PC-9 (cell line): ENCODE data around the gene CDH1. TPM values are rescaled to one million over a fixed set of nuclear protein-coding genes. Genes with fewer than 3 reads are reported as not detected.
A peak's percentile ranks its signal among the peaks of the same experiment; 100 is the strongest.

ENCODE experiments used
- BruUV-seq: library from RNA; stranded (reverse); fragments of 400-500 nt; replicated peaks from 2 replicates; lab custom pipeline; 2021; lab: Mats Ljungman, UMichigan
- CTCF ChIA-PET: fragments of 300-600 bp; sonication (Branson Sonifier 250); formaldehyde crosslinking; loops from one replicate; lab custom pipeline; 2022; ENCODE audit warnings: antibody characterized with exemption; lab: Charles Lee
- POLR2A ChIA-PET: fragments of 300-600 bp; sonication (Branson Sonifier 250); formaldehyde crosslinking; loops from one replicate; lab custom pipeline; 2022; ENCODE audit warnings: antibody characterized with exemption; ENCODE audit not compliant: unreplicated experiment; lab: Charles Lee
- DNase-seq, 2 experiments: peaks; one replicate each; pipeline versions ENCODE4 v3.0.0 to v3.0.0-alpha.2; 2015 to 2022; ENCODE audit warnings: mixed read lengths in 1 of 2
- H2AFZ ChIP-seq: fragments of 200-600 bp; sonication (generic); 2 replicates; pipeline ENCODE4 v1.8.1; 2017; ENCODE audit warnings: antibody characterized with exemption
- H3F3A ChIP-seq: fragments of 200-600 bp; sonication (generic); 2 replicates; pipeline ENCODE4 v1.8.1; 2017; ENCODE audit warnings: antibody characterized with exemption, mild to moderate bottlenecking, low read depth; ENCODE audit not compliant: insufficient read depth
- H3K27ac ChIP-seq: fragments of 200-600 bp; sonication (generic); 2 replicates; pipeline ENCODE4 v1.6.1; 2016; ENCODE audit warnings: mixed run types
- H3K27me3 ChIP-seq: fragments of 200-600 bp; sonication (generic); 2 replicates; pipeline ENCODE4 v1.6.1; 2016; ENCODE audit warnings: low read depth, mixed run types; ENCODE audit not compliant: insufficient read depth
- H3K36me3 ChIP-seq: fragments of 200-600 bp; sonication (generic); 2 replicates; pipeline ENCODE4 v1.6.1; 2016; ENCODE audit warnings: low read depth, mixed run types
- H3K4me1 ChIP-seq: fragments of 200-600 bp; sonication (generic); replicated peaks from 2 replicates; pipeline ENCODE4 v1.6.1; 2016; ENCODE audit warnings: mixed run types; ENCODE audit not compliant: insufficient read depth
- H3K4me2 ChIP-seq: fragments of 200-600 bp; sonication (generic); 2 replicates; pipeline ENCODE4 v1.6.1; 2017; ENCODE audit warnings: mixed run types
- H3K4me3 ChIP-seq: fragments of 200-600 bp; sonication (generic); 2 replicates; pipeline ENCODE4 v1.6.1; 2016; ENCODE audit warnings: mixed run types
- H3K79me2 ChIP-seq: fragments of 200-600 bp; sonication (generic); 2 replicates; pipeline ENCODE4 v1.6.1; 2017; ENCODE audit warnings: low read depth, mixed run types
- H3K9me2 ChIP-seq: fragments of 200-600 bp; sonication (generic); 2 replicates; pipeline ENCODE4 v1.8.1; 2017; ENCODE audit warnings: mild to moderate bottlenecking; ENCODE audit not compliant: insufficient read depth
- H3K9me3 ChIP-seq: fragments of 200-600 bp; sonication (generic); 2 replicates; pipeline ENCODE4 v1.8.1; 2016; ENCODE audit warnings: low read depth; ENCODE audit not compliant: insufficient read depth
- H4K20me1 ChIP-seq: fragments of 200-600 bp; sonication (generic); 2 replicates; pipeline ENCODE4 v1.8.1; 2017; ENCODE audit not compliant: insufficient read depth
- EZH2 ChIP-seq: fragments of 200-600 bp; sonication (generic); IDR thresholded peaks from 2 replicates; pipeline ENCODE4 v1.8.0; 2017; ENCODE audit warnings: antibody characterized with exemption, low read depth
- intact Hi-C: fragments of 100-400 bp; cut with micrococcal nuclease; formaldehyde crosslinking; loops from one replicate; pipeline ENCODE4 v1.10.0; 2022; ENCODE audit not compliant: unreplicated experiment
- total RNA-seq: library from RNA; stranded (reverse); gene quantifications from 2 replicates; pipeline ENCODE4 v1.2.3, GENCODE V29; 2021
- TF ChIP-seq, protein P1 (sequence below): fragments of 200-600 bp; sonication (generic); conservative IDR thresholded peaks from 2 replicates; pipeline ENCODE4 v1.6.1; 2017; ENCODE audit warnings: mixed run types, antibody characterized with exemption, mild to moderate bottlenecking, moderate library complexity

Gene CDH1
- total RNA-seq, 1 experiment from 2014 or later: 120 TPM

DNA sequence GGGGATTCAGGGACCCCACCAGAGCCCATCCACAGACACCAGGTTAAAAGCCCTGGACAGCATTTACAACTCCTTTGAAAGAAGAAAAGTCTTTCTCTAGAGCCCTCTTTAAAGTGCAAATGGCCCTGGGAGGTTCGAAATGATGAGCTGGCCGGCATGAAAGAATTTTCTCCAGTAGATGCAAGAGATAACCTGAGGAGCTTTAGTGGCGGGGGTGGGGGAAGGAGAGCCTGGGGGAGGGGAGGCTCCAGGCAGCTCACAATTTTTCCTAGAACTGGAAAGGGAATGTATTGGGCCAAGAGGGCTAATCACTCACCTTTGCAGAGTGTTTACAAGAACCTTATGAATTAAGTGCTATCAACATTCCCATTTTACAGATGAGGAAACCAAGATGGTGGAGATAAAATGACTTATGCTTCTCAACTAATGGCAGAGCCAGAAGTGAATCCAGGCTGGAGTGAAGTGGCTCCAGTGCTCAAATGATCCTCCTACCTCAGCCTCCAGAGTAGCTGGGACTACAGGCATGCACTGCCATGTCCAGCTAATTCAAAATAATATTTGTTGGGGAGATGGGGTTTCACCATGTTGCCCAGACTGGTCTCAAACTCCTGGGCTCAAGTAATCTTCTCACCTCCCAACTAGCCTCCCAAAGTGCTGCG lies 4.2 kb upstream of the CDH1 start:
- Histone ChIP-seq H3K9me3 (no peaks in the 10 kb centered on the region), H3K27me3 (no peaks in the 10 kb centered on the region), H3K79me2 (peaks cover 6% of the 10 kb centered on the region), H3K27ac (peak overlapping the region; percentile 67), H3F3A (peaks cover 32% of the 10 kb centered on the region), H4K20me1 (no peaks in the 10 kb centered on the region), H3K4me2 (peak overlapping the region; percentile 57), H3K9me2 (no peaks in the 10 kb centered on the region), H2AFZ (no peak overlapping the region), H3K4me1 (peaks cover 22% of the 10 kb centered on the region), H3K4me3 (peak overlapping the region; percentile 22; the same call in 1 of the 2 replicates), H3K36me3 (no peaks in the 10 kb centered on the region)
- ChIA-PET CTCF (interaction anchor here (0.5 to 0.6 kb wide), 2 partner anchors 198 to 340 kb away, joined by 3 to 4 read pairs; no protein-coding TSS in a partner anchor), POLR2A (interaction anchor here (0.6 kb wide), 1 partner anchor 117 kb away, joined by 4 read pairs; no protein-coding TSS in a partner anchor)
- BruUV-seq: no TSS peak
- no peak for TF ChIP-seq EZH2
- TF ChIP-seq, protein P1, sequence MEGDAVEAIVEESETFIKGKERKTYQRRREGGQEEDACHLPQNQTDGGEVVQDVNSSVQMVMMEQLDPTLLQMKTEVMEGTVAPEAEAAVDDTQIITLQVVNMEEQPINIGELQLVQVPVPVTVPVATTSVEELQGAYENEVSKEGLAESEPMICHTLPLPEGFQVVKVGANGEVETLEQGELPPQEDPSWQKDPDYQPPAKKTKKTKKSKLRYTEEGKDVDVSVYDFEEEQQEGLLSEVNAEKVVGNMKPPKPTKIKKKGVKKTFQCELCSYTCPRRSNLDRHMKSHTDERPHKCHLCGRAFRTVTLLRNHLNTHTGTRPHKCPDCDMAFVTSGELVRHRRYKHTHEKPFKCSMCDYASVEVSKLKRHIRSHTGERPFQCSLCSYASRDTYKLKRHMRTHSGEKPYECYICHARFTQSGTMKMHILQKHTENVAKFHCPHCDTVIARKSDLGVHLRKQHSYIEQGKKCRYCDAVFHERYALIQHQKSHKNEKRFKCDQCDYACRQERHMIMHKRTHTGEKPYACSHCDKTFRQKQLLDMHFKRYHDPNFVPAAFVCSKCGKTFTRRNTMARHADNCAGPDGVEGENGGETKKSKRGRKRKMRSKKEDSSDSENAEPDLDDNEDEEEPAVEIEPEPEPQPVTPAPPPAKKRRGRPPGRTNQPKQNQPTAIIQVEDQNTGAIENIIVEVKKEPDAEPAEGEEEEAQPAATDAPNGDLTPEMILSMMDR: no peak
- no peak for DNase-seq
- intact Hi-C loops: loop anchor here (1.0 to 2.0 kb wide), 2 partner anchors 24 to 25 kb away; no protein-coding TSS in a partner anchor

DNA sequence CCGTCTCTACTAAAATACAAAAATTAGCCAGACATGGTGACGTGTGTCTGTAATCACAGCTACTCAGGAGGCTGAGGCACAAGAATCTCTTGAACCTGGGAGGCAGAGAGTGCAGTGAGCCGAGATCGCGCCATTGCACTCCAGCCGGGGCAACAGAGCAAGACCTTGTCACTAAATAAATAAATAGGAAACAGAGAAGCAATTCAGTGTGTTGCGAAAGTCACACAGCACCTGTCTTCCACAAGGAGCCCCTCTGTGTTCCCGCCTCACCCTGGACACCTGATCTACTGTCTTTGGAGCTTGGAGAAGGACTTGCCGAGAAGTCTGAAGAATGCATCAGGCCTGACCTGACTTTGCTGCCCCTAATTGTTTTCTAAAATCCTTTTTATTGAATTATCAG lies 3.5 kb upstream of the CDH1 start:
- Histone ChIP-seq H3K4me2 (no peak overlapping the region), H3K4me1 (peaks cover 22% of the 10 kb centered on the region), H3F3A (peaks cover 29% of the 10 kb centered on the region), H3K27me3 (no peaks in the 10 kb centered on the region), H3K4me3 (no peak overlapping the region), H3K36me3 (no peaks in the 10 kb centered on the region), H2AFZ (no peak overlapping the region), H3K9me3 (no peaks in the 10 kb centered on the region), H4K20me1 (no peaks in the 10 kb centered on the region), H3K9me2 (no peaks in the 10 kb centered on the region), H3K27ac (0 out of 2 replicates have a peak overlapping the region, but pooled peaks have one; percentile 67), H3K79me2 (peaks cover 13% of the 10 kb centered on the region)
- TF ChIP-seq, protein P1: no peak
- no peak for TF ChIP-seq EZH2
- POLR2A ChIA-PET: no interaction called here
- CTCF ChIA-PET: interaction anchor here (0.6 kb wide), 1 partner anchor 197 kb away, joined by 3 read pairs; no protein-coding TSS in a partner anchor
- no peak for DNase-seq
- BruUV-seq: no TSS peak
- intact Hi-C loops: loop anchor here (2.0 kb wide), 1 partner anchor 23 kb away; no protein-coding TSS in a partner anchor

DNA sequence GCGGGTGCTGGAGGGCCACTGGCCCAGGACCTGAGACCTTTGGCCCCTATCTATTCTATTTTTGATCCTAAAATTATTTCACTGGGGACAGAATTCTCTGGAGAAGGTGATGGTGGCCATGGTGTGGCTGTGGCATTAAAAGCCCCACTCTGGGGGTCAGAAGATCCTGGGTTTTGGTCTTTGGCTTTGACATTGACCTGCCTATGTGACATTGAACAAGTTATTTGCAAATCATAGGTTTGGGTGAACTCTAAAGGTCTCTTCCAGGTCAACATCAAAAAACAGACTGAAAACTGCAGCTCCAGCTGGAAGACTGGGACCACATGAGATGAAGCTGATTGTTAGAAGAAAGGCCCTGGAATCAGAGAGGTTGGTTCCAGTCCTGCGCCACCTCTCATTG lies 2.3 kb upstream of the CDH1 start:
- Histone ChIP-seq H2AFZ (no peak overlapping the region), H4K20me1 (no peaks in the 10 kb centered on the region), H3K27ac (no peak overlapping the region), H3K79me2 (peaks cover 26% of the 10 kb centered on the region), H3K4me1 (peaks cover 34% of the 10 kb centered on the region), H3K4me2 (no peak overlapping the region), H3K27me3 (no peaks in the 10 kb centered on the region), H3K9me3 (no peaks in the 10 kb centered on the region), H3F3A (peaks cover 29% of the 10 kb centered on the region), H3K9me2 (no peaks in the 10 kb centered on the region), H3K36me3 (no peaks in the 10 kb centered on the region; the same call in 1 of the 2 replicates), H3K4me3 (no peak overlapping the region)
- no peak for TF ChIP-seq EZH2
- TF ChIP-seq, protein P1: no peak
- DNase-seq: no peak
- intact Hi-C loops: no loop called here
- no TSS peak for BruUV-seq
- POLR2A ChIA-PET: no interaction called here
- CTCF ChIA-PET: no interaction called here
